Measurements from ENCODE around the gene APRT.
"Not testable (repeated sequence)": the region's sequence is repeated elsewhere in the genome, so short reads cannot be mapped to it uniquely, and the experiment has no call there.

APRT gene

GRCh38 chr16:88841521-88842307, 30.0 kb upstream of the APRT start:
- DNase-seq: no peak

- DNase-seq: no peak
These were observed 29.0 kb upstream of the APRT start for GRCh38 chr16:88840600-88841215.

GRCh38 chr16:88839745-88840599, 28.2 kb upstream of the APRT start:
- DNase-seq: no peak

GRCh38 chr16:88839026-88839529, 27.4 kb upstream of the APRT start:
- DNase-seq: no peak

- no peak for DNase-seq
These were observed 26.8 kb upstream of the APRT start for GRCh38 chr16:88838566-88838965.

- DNase-seq: no peak
These were observed 26.1 kb upstream of the APRT start for GRCh38 chr16:88837806-88838205.

GRCh38 chr16:88836791-88837190, 25.1 kb upstream of the APRT start:
- DNase-seq: no peak

- no peak for DNase-seq
These were observed 24.1 kb upstream of the APRT start for GRCh38 chr16:88835818-88836217.

GRCh38 chr16:88835383-88835782, 23.7 kb upstream of the APRT start:
- no peak for DNase-seq

GRCh38 chr16:88834670-88835069, 22.9 kb upstream of the APRT start:
- no peak for DNase-seq

- no peak for DNase-seq
These were observed 21.4 kb upstream of the APRT start for GRCh38 chr16:88833086-88833485.

GRCh38 chr16:88831838-88832237, 20.1 kb upstream of the APRT start:
- DNase-seq: no peak

GRCh38 chr16:88830783-88831182, 19.1 kb upstream of the APRT start:
- DNase-seq: no peak

- DNase-seq: no peak
These were observed 18.5 kb upstream of the APRT start for GRCh38 chr16:88830258-88830657.

GRCh38 chr16:88828711-88829110, 17.0 kb upstream of the APRT start:
- no peak for DNase-seq

- no peak for DNase-seq
These were observed 16.0 kb upstream of the APRT start for GRCh38 chr16:88827727-88828126.

- DNase-seq: no peak
These were observed 14.5 kb upstream of the APRT start for GRCh38 chr16:88826070-88826840.

- no peak for DNase-seq
These were observed 13.4 kb upstream of the APRT start for GRCh38 chr16:88825146-88825545.

- DNase-seq: no peak
These were observed 12.7 kb upstream of the APRT start for GRCh38 chr16:88824256-88825077.

- not testable (repeated sequence) for DNase-seq
These were observed 11.9 kb upstream of the APRT start for GRCh38 chr16:88823646-88824045.

- DNase-seq: no peak
These were observed 10.7 kb upstream of the APRT start for GRCh38 chr16:88822281-88823040.

All from NCI-H345 (cell line).